Endodermal cell (in vitro differentiated cells): ENCODE data around the gene MMP11. TPM values are rescaled to one million over a fixed set of nuclear protein-coding genes. Genes with fewer than 3 reads are reported as not detected.
A peak's percentile ranks its signal among the peaks of the same experiment; 100 is the strongest.

Source experiments
- DNase-seq: peaks from one replicate; pipeline ENCODE4 v3.0.0-alpha.2; 2017
- H3K27ac ChIP-seq: 2 replicates; pipeline ENCODE4 v1.5.1; 2013; ENCODE audit warnings: mild to moderate bottlenecking, low read depth, low read length, moderate library complexity
- H3K27me3 ChIP-seq: 2 replicates; pipeline ENCODE4 v1.6.1; 2013; ENCODE audit warnings: mild to moderate bottlenecking, low read length, moderate library complexity; ENCODE audit not compliant: insufficient read depth, control insufficient read depth, poor library complexity, severe bottlenecking
- H3K36me3 ChIP-seq: 2 replicates; pipeline ENCODE4 v1.7.0; 2013; ENCODE audit warnings: mild to moderate bottlenecking, low read length, moderate library complexity; ENCODE audit not compliant: control insufficient read depth, insufficient read depth
- H3K4me1 ChIP-seq: one replicate; pipeline ENCODE4 v1.7.0; 2013; ENCODE audit warnings: low read length; ENCODE audit not compliant: control insufficient read depth, insufficient read depth
- H3K4me3 ChIP-seq: 2 replicates; pipeline ENCODE4 v1.5.1; 2013; ENCODE audit warnings: mild to moderate bottlenecking, low read length, moderate library complexity
- H3K9ac ChIP-seq: 2 replicates; pipeline ENCODE4 v1.6.1; 2013; ENCODE audit warnings: mild to moderate bottlenecking, low read length, moderate library complexity; ENCODE audit not compliant: poor library complexity, severe bottlenecking; ENCODE audit errors: extremely low read depth
- H3K9me3 ChIP-seq: 2 replicates; pipeline ENCODE4 v1.6.1; 2013; ENCODE audit warnings: mild to moderate bottlenecking, low read length, moderate library complexity; ENCODE audit not compliant: control insufficient read depth
- H3K27ac Mint-ChIP-seq: 2 replicates; pipeline ENCODE4 v1.8.0; 2020; ENCODE audit warnings: mixed read lengths
- H3K27me3 Mint-ChIP-seq: 2 replicates; pipeline ENCODE4 v1.8.0; 2021; ENCODE audit warnings: mild to moderate bottlenecking, mixed read lengths; ENCODE audit not compliant: insufficient read depth
- H3K36me3 Mint-ChIP-seq: 2 replicates; pipeline ENCODE4 v1.8.0; 2020; ENCODE audit warnings: low read depth, mixed read lengths
- H3K4me1 Mint-ChIP-seq: 2 replicates; pipeline ENCODE4 v1.8.0; 2020; ENCODE audit warnings: mixed read lengths
- H3K4me3 Mint-ChIP-seq: 2 replicates; pipeline ENCODE4 v1.8.0; 2020; ENCODE audit warnings: mild to moderate bottlenecking, moderate library complexity, mixed read lengths
- H3K9me3 Mint-ChIP-seq: 2 replicates; pipeline ENCODE4 v1.8.0; 2020; ENCODE audit warnings: mild to moderate bottlenecking, mixed read lengths
- WGBS, 2 experiments: methylation state at CpG; one replicate each; pipeline versions ENCODE4 v1.1.5 to v1.1.7; 2013; ENCODE audit warnings: missing lambda C conversion rate in 2 of 2, mixed read lengths in 1 of 2; ENCODE audit not compliant: insufficient coverage in 1 of 2, insufficient read length in 1 of 2; 5-methylcytosine and 5-hydroxymethylcytosine counted together
- total RNA-seq, 2 donors: library from RNA; stranded (reverse); fragmentation: NEBNext Ultra II Directional in 1 of 2; extraction: Animal tissue kit (Norgen Biotek cat#: 25700) in 1 of 2; gene quantifications; 2 replicates in 1 of 2; 3 replicates in 1 of 2; pipeline ENCODE4 v1.2.1, GENCODE V29; 2021
- TF ChIP-seq, protein P1 (sequence below): fragments of 200-600 bp; sonication (generic); conservative IDR thresholded peaks from 2 replicates; pipeline ENCODE4 v1.5.0; 2021; ENCODE audit warnings: antibody characterized with exemption, mild to moderate bottlenecking

MMP11 gene
- total RNA-seq, 2 donors from 2014 or later, result 9.7 to 14.3 TPM

DNA sequence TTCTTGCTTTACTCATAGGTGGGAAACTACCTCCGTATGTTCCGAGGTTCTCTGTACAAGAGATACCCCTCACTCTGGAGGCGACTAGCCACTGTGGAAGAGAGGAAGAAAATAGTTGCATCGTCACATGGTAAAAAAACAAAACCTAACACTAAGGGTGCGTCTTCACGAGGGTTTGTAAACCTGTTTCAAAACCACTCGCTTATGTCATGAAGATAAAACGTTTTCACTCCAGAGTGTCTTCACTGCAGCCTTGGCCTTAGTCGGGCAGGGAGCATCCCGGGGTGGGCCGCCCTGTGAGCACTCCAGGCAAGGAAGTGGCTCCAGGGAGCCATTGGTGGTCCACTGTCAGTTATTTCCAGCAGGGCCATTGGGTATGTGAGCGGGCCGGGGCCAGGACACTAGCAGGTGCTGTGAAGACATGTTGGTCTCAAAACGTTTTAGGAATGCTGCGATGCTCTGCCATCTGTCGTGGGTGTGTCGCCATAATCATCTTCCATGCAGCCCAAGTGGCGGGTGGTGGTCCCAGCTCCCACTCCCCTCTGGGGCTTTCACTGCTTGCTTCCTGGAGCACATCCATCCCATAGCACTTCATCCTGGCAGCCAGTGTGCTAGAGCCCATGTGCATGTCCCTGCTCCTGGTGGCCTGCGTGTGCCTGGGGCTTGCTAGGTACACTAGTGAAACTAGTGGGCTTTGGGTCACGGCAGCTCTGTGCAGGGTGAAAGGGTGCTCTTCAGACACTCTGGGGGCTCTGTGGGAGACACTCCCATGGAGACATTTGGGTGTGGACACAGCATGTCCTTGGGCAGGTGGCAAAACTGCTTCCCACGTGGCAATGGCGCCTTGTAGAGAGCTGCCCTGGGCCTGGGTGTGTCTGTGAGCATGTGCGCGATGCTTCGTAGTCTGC lies 19.3 kb downstream of the MMP11 start:
- TF ChIP-seq, protein P1, sequence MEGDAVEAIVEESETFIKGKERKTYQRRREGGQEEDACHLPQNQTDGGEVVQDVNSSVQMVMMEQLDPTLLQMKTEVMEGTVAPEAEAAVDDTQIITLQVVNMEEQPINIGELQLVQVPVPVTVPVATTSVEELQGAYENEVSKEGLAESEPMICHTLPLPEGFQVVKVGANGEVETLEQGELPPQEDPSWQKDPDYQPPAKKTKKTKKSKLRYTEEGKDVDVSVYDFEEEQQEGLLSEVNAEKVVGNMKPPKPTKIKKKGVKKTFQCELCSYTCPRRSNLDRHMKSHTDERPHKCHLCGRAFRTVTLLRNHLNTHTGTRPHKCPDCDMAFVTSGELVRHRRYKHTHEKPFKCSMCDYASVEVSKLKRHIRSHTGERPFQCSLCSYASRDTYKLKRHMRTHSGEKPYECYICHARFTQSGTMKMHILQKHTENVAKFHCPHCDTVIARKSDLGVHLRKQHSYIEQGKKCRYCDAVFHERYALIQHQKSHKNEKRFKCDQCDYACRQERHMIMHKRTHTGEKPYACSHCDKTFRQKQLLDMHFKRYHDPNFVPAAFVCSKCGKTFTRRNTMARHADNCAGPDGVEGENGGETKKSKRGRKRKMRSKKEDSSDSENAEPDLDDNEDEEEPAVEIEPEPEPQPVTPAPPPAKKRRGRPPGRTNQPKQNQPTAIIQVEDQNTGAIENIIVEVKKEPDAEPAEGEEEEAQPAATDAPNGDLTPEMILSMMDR, result no peak
- peaks cover 55% of the 10 kb centered on the region for H3K36me3 ChIP-seq
- no peak overlapping the region for H3K9ac ChIP-seq
- Mint-ChIP-seq H3K4me3 (no peak overlapping the region), H3K27ac (peak overlapping the region; percentile 44), H3K9me3 (no peaks in the 10 kb centered on the region), H3K4me1 (peaks cover 33% of the 10 kb centered on the region), H3K27me3 (no peaks in the 10 kb centered on the region), H3K36me3 (peaks cover 49% of the 10 kb centered on the region)
- H3K27ac ChIP-seq, result no peak overlapping the region
- no peak for DNase-seq
- H3K4me1 ChIP-seq, result peaks cover 14% of the 10 kb centered on the region
- WGBS, 2 experiments, result 95% methylated on average over 21 to 25 of the region's 25 CpGs
- H3K27me3 ChIP-seq, result no peaks in the 10 kb centered on the region
- no peaks in the 10 kb centered on the region for H3K9me3 ChIP-seq
- H3K4me3 ChIP-seq, result no peak overlapping the region

DNA sequence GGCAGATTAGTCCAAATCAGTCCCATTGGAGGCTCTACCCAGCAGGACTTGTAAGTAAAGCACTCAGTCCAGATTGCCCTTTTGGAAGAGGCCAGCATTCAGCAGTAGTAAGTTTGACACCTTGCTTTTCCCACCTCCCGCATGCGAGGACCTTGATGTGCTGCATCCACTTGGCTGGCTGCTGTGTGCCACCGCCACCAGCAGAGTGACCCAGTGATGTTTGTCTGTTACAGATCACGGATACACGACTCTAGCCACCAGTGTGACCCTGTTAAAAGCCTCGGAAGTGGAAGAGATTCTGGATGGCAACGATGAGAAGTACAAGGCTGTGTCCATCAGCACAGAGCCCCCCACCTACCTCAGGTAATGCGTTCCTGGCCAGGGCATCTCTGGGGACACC lies 20.7 kb downstream of the MMP11 start:
- Mint-ChIP-seq H3K9me3 (no peaks in the 10 kb centered on the region), H3K36me3 (peaks cover 60% of the 10 kb centered on the region), H3K27me3 (no peaks in the 10 kb centered on the region), H3K4me3 (no peak overlapping the region), H3K27ac (peak overlapping the region; percentile 37), H3K4me1 (peaks cover 26% of the 10 kb centered on the region)
- TF ChIP-seq, protein P1, result peak; percentile 37
- H3K4me3 ChIP-seq, result no peak overlapping the region
- no peak overlapping the region for H3K9ac ChIP-seq
- no peaks in the 10 kb centered on the region for H3K27me3 ChIP-seq
- no peaks in the 10 kb centered on the region for H3K9me3 ChIP-seq
- H3K36me3 ChIP-seq, result peaks cover 63% of the 10 kb centered on the region
- WGBS, 2 experiments, result 94 to 95% methylated on average over 7 to 8 of the region's 8 CpGs
- no peak overlapping the region for H3K27ac ChIP-seq
- DNase-seq, result peak; percentile 57
- peaks cover 14% of the 10 kb centered on the region for H3K4me1 ChIP-seq

DNA sequence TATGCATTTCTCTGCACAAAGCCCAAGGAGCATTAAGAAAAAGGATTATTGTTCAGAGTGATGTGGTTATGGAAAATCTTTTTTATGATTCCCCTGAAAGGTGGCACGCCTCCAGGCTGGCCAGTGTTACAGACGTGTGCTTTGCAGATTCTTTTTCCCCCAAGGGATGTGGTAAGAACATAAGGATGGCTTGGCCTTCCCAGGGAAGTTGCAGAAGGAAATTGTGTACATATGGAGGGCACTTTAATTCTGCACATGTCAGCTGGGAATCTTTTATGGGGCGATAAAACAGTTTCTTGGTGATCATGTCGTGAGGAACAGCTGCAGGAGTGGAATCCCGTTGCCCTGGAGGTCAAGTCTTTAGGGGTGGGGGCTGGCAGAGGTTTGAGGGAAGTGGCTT lies 23.8 kb downstream of the MMP11 start:
- no peak overlapping the region for H3K27ac ChIP-seq
- Mint-ChIP-seq H3K27ac (no peak overlapping the region), H3K4me1 (peaks cover 10% of the 10 kb centered on the region), H3K9me3 (no peaks in the 10 kb centered on the region), H3K36me3 (peaks cover 81% of the 10 kb centered on the region), H3K27me3 (no peaks in the 10 kb centered on the region), H3K4me3 (no peak overlapping the region)
- H3K4me1 ChIP-seq, result peaks cover 6% of the 10 kb centered on the region
- H3K9ac ChIP-seq, result no peak overlapping the region
- H3K27me3 ChIP-seq, result no peaks in the 10 kb centered on the region
- TF ChIP-seq, protein P1, result no peak
- 92 to 100% methylated on average over 3 to 5 of the region's 5 CpGs for WGBS, 2 experiments
- DNase-seq, result no peak
- H3K4me3 ChIP-seq, result no peak overlapping the region
- no peaks in the 10 kb centered on the region for H3K9me3 ChIP-seq
- peaks cover 79% of the 10 kb centered on the region for H3K36me3 ChIP-seq
